Measurements from ENCODE around the gene FAM168A. TPM values are rescaled to one million over a fixed set of nuclear protein-coding genes. Genes with fewer than 3 reads are reported as not detected.
"Not testable (repeated sequence)": the region's sequence is repeated elsewhere in the genome, so short reads cannot be mapped to it uniquely, and the experiment has no call there.

FAM168A gene
- total RNA-seq, 4 donors from 2014 or later = 17.7 to 40.1 (median 22.2) TPM

DNA sequence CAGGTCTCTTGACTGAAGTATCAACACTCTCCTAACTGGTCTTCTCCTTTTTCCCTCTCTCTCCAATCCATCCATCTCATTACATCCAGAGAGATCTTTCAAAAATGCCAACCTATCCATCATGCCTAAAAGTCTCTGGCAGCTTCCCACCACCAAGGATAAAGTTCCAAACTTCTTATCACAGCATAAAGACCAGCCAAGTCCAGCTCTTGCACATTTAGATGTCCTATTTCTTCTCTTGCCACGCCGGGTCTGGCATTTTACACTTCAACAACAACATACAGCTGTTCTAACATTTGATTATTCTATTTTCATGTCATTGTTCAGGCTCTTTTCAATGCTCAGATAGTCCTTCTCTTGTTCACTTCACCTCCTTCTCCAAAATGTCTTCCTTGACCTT, 151.1 kb downstream of the FAM168A start:
- 92% methylated on average over 2 of the region's 2 CpGs for whole genome bisulfite sequencing
- no peak for DNase-seq (ENCODE audit: low spot score in 2 of 2)

DNA sequence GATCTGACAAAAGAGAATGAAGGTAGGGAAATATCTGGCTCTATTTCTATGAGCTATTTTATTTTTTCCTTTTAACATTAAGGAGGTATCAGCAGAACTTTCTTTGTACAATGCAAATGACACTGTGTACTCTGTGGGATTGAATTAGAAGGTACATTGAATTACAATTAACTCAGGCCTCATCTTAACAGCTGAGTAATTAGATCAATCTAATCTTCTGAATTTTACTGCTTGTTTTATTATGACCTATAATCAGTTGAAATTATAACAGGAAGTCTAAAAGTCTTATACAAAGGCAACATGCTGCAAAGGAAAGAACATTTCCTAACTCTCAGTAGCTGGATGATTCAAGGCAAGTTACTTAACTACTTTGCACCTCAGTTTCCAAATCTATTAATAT, 151.9 kb downstream of the FAM168A start:
- Histone ChIP-seq H3K4me3 (no peak overlapping the region), H3K36me3 (no peaks in the 10 kb centered on the region), H3K27ac (no peak overlapping the region), H3K4me1 (no peaks in the 10 kb centered on the region), H3K9me3 (no peaks in the 10 kb centered on the region), H3K27me3 (no peaks in the 10 kb centered on the region)
- no peak for DNase-seq (ENCODE audit: low spot score in 2 of 2)
- TF ChIP-seq EP300 (IDR thresholded peaks at IDR 0.05) = no peak
- no peak for TF ChIP-seq POLR2AphosphoS5 (IDR thresholded peaks at IDR 0.05)
- TF ChIP-seq, protein P1, sequence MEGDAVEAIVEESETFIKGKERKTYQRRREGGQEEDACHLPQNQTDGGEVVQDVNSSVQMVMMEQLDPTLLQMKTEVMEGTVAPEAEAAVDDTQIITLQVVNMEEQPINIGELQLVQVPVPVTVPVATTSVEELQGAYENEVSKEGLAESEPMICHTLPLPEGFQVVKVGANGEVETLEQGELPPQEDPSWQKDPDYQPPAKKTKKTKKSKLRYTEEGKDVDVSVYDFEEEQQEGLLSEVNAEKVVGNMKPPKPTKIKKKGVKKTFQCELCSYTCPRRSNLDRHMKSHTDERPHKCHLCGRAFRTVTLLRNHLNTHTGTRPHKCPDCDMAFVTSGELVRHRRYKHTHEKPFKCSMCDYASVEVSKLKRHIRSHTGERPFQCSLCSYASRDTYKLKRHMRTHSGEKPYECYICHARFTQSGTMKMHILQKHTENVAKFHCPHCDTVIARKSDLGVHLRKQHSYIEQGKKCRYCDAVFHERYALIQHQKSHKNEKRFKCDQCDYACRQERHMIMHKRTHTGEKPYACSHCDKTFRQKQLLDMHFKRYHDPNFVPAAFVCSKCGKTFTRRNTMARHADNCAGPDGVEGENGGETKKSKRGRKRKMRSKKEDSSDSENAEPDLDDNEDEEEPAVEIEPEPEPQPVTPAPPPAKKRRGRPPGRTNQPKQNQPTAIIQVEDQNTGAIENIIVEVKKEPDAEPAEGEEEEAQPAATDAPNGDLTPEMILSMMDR (IDR thresholded peaks at IDR 0.05) = no peak
- TF ChIP-seq POLR2A (IDR thresholded peaks at IDR 0.05) = no peak

More for the DNA sequence above, 151.1 kb downstream of the FAM168A start:
- H3K9me3 ChIP-seq = no peaks in the 10 kb centered on the region
- no peak overlapping the region for H3K4me3 ChIP-seq
- H3K27ac ChIP-seq = no peak overlapping the region
- H3K27me3 ChIP-seq = no peaks in the 10 kb centered on the region
- TF ChIP-seq POLR2A (IDR thresholded peaks at IDR 0.05) = no peak
- TF ChIP-seq, protein P1 (IDR thresholded peaks at IDR 0.05) = no peak
- no peak for TF ChIP-seq POLR2AphosphoS5 (IDR thresholded peaks at IDR 0.05)
- no peak for TF ChIP-seq EP300 (IDR thresholded peaks at IDR 0.05)
- H3K4me1 ChIP-seq = no peaks in the 10 kb centered on the region
- no peaks in the 10 kb centered on the region for H3K36me3 ChIP-seq

DNA sequence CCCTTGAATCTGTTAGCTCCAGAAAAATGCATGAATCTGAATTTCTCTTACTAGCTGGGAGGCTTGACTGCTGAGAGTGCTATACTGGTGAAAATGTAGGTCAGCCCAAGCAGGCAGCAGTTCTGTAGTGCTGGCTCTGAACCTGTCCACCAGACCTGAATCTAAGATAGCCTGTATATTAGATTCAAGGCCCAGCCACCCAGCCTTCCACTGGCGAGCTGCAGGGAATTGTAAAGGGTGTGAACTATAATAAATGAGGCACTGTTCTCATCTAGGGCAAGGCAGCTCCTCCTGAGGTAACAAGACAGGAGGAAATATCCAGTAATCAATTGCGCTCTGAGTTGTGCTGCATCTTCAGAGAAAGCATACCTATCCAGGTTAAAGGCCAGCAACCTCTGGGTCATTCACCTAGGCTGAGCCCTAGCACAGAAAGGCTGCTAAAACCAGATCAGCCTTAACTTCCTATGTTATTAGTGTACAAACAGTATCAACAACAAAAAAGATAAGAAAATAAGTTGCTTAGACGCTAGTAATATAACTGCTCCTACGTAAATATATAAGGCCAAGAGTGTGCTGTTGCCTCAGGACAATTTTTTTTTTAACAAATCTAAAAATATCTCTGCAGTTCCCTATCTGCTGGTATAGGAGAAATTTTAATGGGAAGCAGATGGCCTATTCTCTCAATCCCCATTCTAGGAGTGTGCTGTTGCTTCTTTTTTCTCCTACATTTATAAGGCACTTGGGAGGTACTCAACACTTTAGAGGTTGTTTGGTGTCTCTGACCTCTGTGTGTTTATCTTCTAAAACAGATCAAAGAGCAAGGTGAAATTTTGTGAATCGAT, 158.7 kb downstream of the FAM168A start:
- TF ChIP-seq POLR2A (IDR thresholded peaks at IDR 0.05) (no peak), POLR2AphosphoS5 (IDR thresholded peaks at IDR 0.05) (no peak), EP300 (IDR thresholded peaks at IDR 0.05) (no peak)
- TF ChIP-seq, protein P1 (IDR thresholded peaks at IDR 0.05) = no peak
- no peaks in the 10 kb centered on the region for H3K27me3 ChIP-seq
- no peaks in the 10 kb centered on the region for H3K4me1 ChIP-seq
- H3K27ac ChIP-seq = no peak overlapping the region
- H3K9me3 ChIP-seq = no peaks in the 10 kb centered on the region
- no peak for DNase-seq (ENCODE audit: low spot score in 2 of 2)
- WGBS = 72% methylated on average over 5 of the region's 5 CpGs
- H3K4me3 ChIP-seq = no peak overlapping the region
- H3K36me3 ChIP-seq = no peaks in the 10 kb centered on the region

DNA sequence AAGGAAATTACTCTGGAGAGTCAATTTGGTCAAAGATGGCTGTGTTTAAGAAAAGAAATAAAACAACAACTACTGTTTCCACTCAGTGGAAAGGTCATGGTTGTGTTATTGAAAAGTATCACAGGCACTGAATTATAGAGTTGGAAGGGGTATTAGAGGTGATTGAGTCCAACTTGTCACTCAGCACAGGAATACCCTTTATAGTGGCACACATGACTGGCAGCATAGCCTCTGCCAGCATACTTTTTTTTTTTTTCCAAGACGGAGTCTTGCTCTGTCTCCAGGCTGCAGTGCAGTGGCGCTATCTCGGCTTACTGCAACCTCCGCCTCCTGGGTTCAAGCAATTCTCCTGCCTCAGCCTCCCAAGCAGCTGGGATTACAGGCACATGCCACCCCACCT, 161.1 kb downstream of the FAM168A start:
- H3K4me1 ChIP-seq; H3K4me3 ChIP-seq; H3K9me3 ChIP-seq; DNase-seq (ENCODE audit: low spot score in 2 of 2); H3K27ac ChIP-seq; H3K27me3 ChIP-seq; H3K36me3 ChIP-seq: not testable (repeated sequence)
- 94% methylated on average over 4 of the region's 4 CpGs for WGBS

DNA sequence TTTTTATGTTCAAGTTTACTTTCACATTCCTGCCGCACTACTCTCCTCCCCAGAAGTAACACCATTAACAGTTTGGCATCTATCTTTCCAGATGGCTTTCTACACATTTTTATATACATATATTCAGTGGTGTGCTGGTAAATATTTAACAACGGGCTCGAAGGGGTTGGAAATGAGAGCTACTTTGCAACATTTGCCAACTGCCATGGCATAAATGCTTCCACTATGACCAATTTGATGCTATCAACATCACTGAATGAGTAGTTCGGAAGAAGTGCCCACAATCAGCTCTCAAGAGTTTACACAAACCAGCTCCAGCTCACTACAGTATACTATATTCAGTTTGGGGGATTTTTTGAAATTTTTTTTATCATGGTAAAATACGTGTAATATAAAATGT, 166.5 kb downstream of the FAM168A start:
- no peaks in the 10 kb centered on the region for H3K9me3 ChIP-seq
- H3K4me3 ChIP-seq = no peak overlapping the region
- WGBS = 89% methylated on average over 5 of the region's 5 CpGs
- no peaks in the 10 kb centered on the region for H3K36me3 ChIP-seq
- H3K27me3 ChIP-seq = no peaks in the 10 kb centered on the region
- H3K4me1 ChIP-seq = no peaks in the 10 kb centered on the region
- H3K27ac ChIP-seq = no peak overlapping the region
- TF ChIP-seq, protein P1 (IDR thresholded peaks at IDR 0.05) = no peak
- no peak for TF ChIP-seq EP300 (IDR thresholded peaks at IDR 0.05)
- no peak for TF ChIP-seq POLR2A (IDR thresholded peaks at IDR 0.05)
- TF ChIP-seq POLR2AphosphoS5 (IDR thresholded peaks at IDR 0.05) = no peak
- DNase-seq (ENCODE audit: low spot score in 2 of 2) = no peak
